GM18505 (cell line): ENCODE measurements around the gene EIF2S1.
"Not testable (repeated sequence)": the region's sequence is repeated elsewhere in the genome, so short reads cannot be mapped to it uniquely, and the experiment has no call there.

Source experiments
- ATAC-seq: cut with Tn5 transposase; IDR thresholded peaks from one replicate; pipeline ENCODE4 v1.9.1; 2021; ENCODE audit not compliant: unreplicated experiment
- POLR2A ChIP-seq: IDR thresholded peaks from 4 replicates; pipeline ENCODE4 v1.6.1; 2011; ENCODE audit warnings: borderline replicate concordance; ENCODE audit not compliant: insufficient read depth, insufficient read length; ENCODE audit errors: extremely low read depth

Gene EIF2S1

DNA sequence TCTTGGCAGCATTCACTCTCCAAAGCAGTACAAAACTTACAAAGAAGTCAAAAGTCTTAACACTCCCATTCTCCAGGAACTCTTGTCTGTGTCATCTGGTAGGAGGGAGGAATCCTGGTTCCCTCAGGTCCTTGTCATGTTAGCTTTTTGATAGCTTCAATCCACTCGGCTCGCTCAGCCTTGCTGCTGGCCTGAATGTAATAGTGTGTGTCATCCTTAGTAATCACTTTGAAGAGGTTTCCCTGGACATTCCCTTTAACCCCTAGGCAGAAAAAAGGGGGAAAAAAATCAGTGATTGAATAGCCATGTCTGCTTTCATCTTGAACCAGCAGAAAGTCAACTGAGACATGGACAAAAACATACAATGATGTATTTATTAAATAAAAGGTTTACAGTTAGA lies 27.1 kb downstream of the EIF2S1 start:
- TF ChIP-seq POLR2A: no peak

DNA sequence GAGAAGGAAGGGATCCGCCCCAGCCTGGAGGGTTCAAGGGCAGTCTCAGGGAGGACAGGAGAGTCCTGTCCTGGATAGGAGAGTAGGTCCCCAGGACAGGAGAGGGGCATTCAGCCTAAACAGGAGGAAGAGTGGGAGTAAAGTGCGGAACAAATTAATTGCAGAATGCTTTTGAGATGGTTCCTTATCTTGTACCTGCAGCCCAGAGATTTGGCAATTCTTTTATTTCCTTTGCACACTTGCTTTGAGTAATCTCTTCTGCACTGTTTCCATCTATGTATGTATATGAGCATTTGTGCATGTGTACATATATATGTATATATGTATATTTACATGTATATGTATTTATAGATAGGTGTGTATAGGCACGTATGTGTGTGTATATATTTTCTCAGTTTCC lies 29.1 kb downstream of the EIF2S1 start:
- TF ChIP-seq POLR2A: no peak
- no peak for ATAC-seq

More for the DNA sequence above, 27.1 kb downstream of the EIF2S1 start:
- no peak for ATAC-seq

DNA sequence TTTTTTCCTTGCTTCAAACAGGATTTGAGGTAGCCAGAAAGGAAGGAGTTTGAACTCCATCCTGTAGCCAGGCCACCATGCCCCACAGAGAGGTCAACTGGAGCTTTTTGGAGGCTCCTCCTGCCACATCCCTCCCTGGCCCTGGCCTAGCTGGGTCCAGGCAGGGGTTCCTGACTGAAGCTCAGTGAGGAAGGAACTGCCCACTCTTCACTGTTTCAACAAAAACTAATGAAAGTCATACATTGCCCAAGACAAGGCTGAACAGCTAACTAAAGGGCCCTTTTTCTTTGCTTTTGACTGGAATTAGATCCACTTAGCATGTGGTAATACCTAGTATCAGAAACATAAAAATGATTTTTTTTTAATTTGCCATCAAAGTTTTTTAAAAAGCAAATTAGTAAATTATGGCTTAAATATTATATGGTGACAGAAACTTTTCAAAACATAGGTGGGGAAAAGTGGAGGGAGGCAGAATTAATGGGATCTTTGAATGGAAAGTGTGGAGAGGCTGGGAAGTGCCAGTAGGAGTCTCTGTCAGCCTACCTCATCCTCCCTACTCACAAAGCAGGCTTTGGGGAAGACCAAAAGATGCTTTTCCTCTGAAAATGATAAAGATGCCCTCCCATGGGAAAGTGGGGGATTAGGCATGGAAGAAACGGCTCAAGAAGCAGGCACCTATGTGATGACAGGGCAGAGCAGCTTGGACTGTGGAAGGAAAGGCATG lies 29.8 kb downstream of the EIF2S1 start:
- TF ChIP-seq POLR2A: no peak
- no peak for ATAC-seq

DNA sequence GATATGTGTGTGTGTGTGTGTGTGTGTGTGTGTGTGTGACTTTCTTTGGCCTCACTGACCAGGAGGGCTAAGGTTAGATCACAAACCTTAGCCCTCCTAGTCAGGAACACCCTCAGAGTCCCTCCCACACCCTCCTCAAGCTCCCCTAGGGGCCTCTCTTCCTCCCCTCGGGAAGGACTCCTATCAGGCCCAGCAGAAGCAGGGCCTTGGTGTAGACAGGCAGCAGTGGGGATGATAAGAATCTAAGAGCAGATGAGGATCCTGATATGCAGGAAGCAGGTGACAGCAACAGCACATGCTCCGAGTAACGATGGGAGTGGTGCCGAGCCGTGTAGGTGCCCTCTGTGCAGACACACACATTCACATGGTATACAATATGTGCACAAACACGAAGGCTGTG lies 31.1 kb downstream of the EIF2S1 start:
- TF ChIP-seq POLR2A: no peak
- ATAC-seq: no peak

DNA sequence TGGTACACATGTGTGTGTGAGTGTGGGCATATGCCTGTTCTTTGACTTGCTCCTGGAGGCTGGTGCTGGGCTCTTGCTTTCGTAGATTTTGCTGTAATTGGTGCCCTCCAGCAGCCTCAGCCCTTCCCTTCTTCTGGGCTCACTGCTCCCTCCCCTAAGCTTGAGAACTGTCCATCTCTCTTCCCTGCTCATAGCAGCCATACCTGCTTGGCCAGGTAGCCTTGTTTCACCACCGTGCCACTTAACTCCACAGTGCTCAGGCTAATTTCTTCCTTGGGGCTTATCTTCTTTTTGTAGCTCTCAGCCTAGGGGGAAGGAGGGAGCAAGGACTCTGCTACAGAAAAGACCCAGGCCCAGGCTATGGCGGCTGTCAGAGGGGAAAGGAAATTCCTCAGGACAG lies 32.0 kb downstream of the EIF2S1 start:
- no peak for TF ChIP-seq POLR2A
- no peak for ATAC-seq

DNA sequence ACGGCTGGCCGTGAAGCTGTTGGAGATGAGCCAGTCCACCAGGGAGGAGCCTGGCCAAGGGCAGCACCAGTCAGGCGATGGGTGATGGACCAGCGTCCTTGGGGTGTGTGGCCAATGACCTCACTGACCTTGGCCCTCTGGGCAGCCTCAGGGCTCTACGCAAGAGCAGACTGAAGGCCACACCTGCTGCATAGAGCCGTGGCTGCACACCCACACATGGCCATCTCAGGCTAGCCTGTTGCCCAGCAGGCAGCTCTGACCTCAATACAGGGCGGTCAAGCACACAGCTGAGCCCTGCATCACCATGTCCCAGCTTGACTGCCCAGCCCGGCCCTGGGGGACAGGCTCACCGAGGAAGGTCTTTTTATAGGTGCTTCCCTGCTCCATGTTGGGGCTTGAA lies 32.7 kb downstream of the EIF2S1 start:
- no peak for ATAC-seq
- TF ChIP-seq POLR2A: no peak

DNA sequence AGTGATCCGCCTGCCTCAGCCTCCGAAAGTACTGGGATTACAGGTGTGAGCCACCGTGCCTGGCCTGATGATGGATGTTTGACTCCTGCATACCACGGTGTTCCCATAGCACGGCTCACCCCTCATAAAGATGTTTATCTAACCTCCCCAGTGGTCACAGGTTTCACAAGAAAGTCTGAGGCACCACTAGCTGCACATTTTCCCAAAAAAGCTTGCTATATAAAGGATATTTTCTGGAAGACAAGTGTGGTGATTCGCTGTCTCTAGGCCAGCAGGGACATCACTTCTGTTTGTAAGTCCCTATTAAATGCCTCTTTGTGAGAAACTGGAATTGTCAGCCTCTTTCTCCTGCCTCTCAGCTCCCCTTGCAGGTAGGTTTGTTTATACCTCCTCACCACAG lies 33.6 kb downstream of the EIF2S1 start:
- no peak for TF ChIP-seq POLR2A
- no peak for ATAC-seq

DNA sequence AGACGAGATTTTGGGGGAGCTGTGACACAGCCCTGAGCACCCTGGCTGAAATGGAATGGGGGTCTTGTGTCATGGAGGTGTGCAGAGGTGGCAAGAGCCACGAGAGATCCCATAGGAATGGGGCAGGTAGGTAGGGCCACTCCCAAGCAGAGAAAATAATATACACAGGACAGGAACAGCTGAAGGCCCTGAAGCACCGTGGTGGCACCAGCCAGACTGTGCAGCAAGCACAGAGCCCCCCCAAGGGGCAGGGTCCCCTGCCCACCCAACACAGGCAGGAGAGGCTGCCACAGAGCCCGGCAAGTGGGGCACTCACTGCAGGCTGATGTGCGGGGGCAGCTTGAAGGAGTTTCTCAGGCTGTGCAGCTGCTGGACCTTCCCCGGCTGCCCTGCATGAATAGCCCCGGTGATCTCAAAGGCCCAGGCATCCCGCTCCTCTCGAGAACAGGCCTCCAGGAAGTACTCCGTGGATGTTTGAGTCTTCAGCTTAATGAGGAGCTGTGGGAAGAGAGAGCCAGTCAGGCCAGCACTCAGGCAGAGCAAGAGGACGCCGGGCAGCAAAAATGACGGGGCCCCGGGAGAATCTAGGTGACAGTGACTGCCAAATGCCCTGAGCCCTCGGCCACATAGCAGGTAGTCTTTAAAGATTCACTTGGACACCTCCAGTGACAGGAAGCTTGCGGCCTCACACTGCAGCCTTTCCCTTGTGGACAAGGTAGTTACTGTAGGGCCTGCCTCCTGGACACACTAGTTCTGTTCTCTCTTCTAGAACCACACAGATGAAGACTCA lies 35.2 kb downstream of the EIF2S1 start:
- TF ChIP-seq POLR2A: no peak
- ATAC-seq: no peak

DNA sequence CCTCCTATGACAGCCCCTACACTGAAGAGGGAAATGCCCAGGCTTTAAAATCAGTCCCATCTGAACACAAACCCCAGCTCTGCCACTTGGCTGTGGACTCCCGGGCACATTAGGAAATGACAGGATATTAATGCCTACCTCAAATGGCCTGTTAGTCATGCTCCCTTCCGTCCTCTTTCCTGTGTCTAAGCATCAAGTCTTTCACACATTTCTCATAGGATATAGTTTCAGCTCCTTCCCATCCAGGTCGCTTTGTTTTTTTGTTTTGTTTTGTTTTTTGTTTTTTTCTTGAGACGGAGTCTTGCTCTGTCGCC lies 35.7 kb downstream of the EIF2S1 start:
- TF ChIP-seq POLR2A: no peak
- ATAC-seq: no peak

DNA sequence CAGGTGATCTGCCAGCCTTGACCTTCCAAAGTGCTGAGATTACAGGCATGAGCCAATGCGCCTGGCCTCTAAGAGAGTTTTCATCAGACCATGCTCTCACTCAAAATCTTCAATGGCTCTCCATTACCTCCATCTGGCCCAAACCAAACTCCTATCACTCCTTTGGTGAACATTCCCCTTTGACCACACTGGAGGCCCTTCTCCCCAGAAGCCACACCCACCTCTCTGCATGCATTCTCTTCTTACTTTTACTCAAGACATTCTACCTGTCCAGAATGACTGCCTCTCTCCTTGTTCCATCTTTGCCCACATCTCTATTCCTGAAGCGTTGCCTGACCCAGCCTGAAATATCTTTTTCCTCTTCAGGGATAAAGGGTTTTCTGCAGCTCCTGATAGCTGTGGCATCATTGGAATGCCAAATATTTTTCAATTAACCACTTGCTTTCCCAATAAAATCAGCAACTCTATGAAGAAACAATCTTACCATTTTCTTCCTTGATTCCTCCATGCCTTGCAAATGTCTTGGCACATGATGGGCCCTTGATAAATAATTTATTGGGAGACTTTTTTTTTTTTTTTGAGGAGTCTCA lies 36.3 kb downstream of the EIF2S1 start:
- TF ChIP-seq POLR2A: no peak
- no peak for ATAC-seq

DNA sequence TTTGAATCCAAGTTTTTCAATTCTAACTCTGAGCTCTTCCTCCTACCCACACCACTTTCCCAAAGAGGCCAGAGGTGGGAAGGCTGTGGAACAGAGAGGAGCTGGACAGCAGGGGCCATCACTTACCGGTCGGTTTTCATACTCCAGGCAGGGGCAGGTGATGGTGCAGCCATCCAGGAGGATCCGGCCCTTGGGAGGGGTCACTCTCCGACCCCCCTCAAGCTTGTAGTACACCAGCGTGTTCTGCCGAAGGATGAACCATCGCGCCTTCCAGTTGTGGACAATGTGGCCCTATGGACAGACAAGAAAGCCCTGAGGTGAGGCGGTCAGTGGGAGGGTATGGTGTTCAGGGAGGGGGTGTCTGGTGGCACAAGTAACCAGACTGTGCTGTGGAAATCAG lies 37.4 kb downstream of the EIF2S1 start:
- ATAC-seq: no peak
- no peak for TF ChIP-seq POLR2A

DNA sequence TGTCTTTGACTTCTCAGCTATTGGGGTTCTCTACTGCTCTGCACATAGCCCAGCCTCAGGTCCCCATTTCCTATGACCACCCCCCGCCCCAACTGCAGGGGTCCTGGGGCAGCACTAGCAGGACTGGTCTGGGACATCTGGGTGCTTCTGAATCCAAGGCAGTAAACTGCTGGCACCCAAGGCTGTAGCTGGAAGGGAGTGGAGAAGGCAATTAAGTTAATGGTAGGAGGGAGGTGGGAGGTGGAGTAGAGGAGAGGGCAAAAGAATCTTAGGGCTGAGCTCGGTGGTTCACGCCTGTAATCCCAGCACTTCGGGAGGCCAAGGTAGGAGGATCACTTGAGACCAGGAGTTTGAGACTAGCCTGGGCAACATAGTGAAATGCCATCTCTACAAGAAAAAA lies 40.3 kb downstream of the EIF2S1 start:
- TF ChIP-seq POLR2A: no peak
- ATAC-seq: no peak

DNA sequence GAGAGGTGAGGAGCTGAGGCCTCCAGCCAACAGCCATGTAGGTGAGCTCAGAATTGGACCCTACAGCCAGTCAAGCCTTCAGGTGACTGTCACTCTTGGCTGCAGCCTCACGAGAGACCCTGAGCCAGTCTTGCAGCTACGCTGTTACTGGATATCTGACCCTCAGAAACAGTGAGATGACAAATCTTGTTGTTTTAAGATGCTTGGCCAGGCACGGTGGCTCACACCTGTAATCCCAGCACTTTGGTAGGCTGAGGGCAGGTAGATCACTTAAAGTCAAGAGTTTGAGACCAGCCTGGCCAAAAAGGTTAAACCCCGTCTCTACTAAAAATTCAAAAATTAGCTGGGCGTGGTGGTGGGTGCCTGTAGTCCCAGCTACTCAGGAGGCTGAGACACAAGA lies 45.6 kb downstream of the EIF2S1 start:
- ATAC-seq: no peak
- no peak for TF ChIP-seq POLR2A

DNA sequence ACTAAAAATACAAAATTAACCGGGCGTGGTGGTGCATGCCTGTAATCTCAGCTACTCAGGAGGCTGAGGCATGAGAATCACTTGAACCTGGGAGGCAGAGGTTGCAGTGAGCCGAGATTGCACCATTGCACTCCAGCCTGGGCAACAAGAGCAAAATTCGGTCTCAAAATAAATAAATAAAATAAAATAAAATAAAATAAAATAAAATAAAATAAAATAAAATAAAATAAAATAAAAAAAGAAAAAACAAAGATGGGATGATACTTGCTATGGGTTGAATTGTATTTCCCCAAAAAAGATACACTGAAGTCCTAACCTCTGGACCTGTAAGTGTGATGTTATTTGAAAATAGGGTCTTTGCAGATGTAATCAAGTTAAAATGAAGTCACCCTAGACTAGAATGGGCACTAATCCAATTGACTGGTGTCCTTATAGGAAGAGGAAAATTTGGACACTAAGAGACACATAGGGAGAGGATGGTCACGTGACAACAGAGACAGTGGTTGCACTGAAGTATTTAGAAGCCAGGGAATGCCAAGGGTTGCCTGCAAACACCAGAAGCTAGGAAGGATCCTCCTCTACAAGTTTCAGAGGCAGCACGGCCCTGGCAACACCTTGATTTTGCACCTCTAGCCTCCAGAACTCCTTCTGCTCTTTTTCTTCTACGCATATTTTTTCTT lies 48.1 kb downstream of the EIF2S1 start:
- ATAC-seq: not testable (repeated sequence)
